ENCODE measurements around the gene MON2. TPM values are rescaled to one million over a fixed set of nuclear protein-coding genes. Genes with fewer than 3 reads are reported as not detected.
A peak's percentile ranks its signal among the peaks of the same experiment; 100 is the strongest.

Gene MON2
- total and polyA plus RNA-seq, 10 of the 15 experiments (the other 5 are each of a cell fraction or from before 2014, with no cell fraction given) = 5.4 to 34.3 (median 23.4) TPM

DNA sequence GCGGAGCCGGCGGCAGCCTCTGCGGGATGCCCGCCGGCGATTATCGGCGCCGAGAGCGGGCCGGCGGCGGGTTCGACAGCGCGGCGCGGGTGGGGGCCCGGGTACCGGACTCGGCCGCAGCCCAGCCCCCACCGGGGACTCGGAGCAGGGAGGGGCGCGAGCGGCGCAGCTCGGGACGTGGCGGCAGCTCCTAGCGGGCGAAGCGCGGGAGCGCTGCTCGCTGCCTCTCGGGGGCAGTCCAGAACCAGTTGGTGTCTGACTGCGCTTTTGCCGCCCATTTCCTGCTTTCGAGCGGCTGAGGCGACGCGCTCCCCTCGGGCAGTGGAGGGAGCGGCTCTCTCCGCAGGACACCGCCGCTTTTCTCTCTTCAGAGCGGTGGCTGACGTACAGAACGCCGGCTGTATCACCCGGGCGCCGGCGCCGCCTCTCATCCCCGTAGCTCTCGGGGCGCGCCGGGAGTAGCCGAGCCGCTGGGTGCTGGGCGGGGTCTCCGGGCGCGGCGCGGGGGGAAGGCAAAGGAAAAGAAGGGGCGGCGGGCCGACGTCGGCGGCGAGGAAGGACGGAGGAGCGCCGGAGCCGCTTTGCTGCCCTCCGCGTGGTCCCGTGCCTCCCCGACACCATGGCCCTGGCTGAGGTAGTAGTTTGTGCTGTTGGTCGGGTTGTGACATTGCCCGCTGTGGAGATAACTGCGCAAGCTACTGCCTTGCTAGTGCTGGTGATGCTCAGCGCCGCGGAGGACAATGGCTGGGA lies 136.6 kb downstream of the MON2 start (continued):
- TF ChIP-seq, protein P1, sequence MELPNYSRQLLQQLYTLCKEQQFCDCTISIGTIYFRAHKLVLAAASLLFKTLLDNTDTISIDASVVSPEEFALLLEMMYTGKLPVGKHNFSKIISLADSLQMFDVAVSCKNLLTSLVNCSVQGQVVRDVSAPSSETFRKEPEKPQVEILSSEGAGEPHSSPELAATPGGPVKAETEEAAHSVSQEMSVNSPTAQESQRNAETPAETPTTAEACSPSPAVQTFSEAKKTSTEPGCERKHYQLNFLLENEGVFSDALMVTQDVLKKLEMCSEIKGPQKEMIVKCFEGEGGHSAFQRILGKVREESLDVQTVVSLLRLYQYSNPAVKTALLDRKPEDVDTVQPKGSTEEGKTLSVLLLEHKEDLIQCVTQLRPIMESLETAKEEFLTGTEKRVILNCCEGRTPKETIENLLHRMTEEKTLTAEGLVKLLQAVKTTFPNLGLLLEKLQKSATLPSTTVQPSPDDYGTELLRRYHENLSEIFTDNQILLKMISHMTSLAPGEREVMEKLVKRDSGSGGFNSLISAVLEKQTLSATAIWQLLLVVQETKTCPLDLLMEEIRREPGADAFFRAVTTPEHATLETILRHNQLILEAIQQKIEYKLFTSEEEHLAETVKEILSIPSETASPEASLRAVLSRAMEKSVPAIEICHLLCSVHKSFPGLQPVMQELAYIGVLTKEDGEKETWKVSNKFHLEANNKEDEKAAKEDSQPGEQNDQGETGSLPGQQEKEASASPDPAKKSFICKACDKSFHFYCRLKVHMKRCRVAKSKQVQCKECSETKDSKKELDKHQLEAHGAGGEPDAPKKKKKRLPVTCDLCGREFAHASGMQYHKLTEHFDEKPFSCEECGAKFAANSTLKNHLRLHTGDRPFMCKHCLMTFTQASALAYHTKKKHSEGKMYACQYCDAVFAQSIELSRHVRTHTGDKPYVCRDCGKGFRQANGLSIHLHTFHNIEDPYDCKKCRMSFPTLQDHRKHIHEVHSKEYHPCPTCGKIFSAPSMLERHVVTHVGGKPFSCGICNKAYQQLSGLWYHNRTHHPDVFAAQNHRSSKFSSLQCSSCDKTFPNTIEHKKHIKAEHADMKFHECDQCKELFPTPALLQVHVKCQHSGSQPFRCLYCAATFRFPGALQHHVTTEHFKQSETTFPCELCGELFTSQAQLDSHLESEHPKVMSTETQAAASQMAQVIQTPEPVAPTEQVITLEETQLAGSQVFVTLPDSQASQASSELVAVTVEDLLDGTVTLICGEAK (IDR thresholded peaks at IDR 0.05; ENCODE audit: borderline replicate concordance) = no peak
- TF ChIP-seq, protein P2, sequence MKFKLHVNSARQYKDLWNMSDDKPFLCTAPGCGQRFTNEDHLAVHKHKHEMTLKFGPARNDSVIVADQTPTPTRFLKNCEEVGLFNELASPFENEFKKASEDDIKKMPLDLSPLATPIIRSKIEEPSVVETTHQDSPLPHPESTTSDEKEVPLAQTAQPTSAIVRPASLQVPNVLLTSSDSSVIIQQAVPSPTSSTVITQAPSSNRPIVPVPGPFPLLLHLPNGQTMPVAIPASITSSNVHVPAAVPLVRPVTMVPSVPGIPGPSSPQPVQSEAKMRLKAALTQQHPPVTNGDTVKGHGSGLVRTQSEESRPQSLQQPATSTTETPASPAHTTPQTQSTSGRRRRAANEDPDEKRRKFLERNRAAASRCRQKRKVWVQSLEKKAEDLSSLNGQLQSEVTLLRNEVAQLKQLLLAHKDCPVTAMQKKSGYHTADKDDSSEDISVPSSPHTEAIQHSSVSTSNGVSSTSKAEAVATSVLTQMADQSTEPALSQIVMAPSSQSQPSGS (IDR thresholded peaks at IDR 0.05; ENCODE audit: low read length) = no peak; the same call in 1 of the 2 replicates
- TF ChIP-seq HDGF (IDR thresholded peaks at IDR 0.05) (no peak), ZNF207 (IDR thresholded peaks at IDR 0.05; ENCODE audit: borderline replicate concordance) (no peak; the same call in 1 of the 2 replicates), JUND (IDR thresholded peaks at IDR 0.05; ENCODE audit: low read depth, low read length) (no peak), TCF3 (IDR thresholded peaks at IDR 0.05; ENCODE audit: borderline replicate concordance, insufficient read depth, low read depth, low read length) (0 out of 2 replicates have a peak, but pooled peaks have one; percentile 65), RFX5 (IDR thresholded peaks at IDR 0.05; ENCODE audit: low read depth, low read length) (no peak), HDAC6 (IDR thresholded peaks at IDR 0.05; ENCODE audit: unreplicated experiment) (peak; percentile 45), BRCA1 (IDR thresholded peaks at IDR 0.05; ENCODE audit: low read depth, low read length) (no peak), GATAD2B (conservative IDR thresholded peaks at IDR 0.05; ENCODE audit: low read depth) (peak; percentile 86), KLF5 (IDR thresholded peaks at IDR 0.05; ENCODE audit: partially characterized antibody) (no peak), CBX5 (IDR thresholded peaks at IDR 0.05; ENCODE audit: low read depth) (0 out of 2 replicates have a peak, but pooled peaks have one; percentile 23), BMI1 (IDR thresholded peaks at IDR 0.05; ENCODE audit: borderline replicate concordance) (no peak)
- TF ChIP-seq, protein P3, sequence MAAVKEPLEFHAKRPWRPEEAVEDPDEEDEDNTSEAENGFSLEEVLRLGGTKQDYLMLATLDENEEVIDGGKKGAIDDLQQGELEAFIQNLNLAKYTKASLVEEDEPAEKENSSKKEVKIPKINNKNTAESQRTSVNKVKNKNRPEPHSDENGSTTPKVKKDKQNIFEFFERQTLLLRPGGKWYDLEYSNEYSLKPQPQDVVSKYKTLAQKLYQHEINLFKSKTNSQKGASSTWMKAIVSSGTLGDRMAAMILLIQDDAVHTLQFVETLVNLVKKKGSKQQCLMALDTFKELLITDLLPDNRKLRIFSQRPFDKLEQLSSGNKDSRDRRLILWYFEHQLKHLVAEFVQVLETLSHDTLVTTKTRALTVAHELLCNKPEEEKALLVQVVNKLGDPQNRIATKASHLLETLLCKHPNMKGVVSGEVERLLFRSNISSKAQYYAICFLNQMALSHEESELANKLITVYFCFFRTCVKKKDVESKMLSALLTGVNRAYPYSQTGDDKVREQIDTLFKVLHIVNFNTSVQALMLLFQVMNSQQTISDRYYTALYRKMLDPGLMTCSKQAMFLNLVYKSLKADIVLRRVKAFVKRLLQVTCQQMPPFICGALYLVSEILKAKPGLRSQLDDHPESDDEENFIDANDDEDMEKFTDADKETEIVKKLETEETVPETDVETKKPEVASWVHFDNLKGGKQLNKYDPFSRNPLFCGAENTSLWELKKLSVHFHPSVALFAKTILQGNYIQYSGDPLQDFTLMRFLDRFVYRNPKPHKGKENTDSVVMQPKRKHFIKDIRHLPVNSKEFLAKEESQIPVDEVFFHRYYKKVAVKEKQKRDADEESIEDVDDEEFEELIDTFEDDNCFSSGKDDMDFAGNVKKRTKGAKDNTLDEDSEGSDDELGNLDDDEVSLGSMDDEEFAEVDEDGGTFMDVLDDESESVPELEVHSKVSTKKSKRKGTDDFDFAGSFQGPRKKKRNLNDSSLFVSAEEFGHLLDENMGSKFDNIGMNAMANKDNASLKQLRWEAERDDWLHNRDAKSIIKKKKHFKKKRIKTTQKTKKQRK (IDR thresholded peaks at IDR 0.05; ENCODE audit: low read depth, low read length) = no peak
- TF ChIP-seq, protein P4, sequence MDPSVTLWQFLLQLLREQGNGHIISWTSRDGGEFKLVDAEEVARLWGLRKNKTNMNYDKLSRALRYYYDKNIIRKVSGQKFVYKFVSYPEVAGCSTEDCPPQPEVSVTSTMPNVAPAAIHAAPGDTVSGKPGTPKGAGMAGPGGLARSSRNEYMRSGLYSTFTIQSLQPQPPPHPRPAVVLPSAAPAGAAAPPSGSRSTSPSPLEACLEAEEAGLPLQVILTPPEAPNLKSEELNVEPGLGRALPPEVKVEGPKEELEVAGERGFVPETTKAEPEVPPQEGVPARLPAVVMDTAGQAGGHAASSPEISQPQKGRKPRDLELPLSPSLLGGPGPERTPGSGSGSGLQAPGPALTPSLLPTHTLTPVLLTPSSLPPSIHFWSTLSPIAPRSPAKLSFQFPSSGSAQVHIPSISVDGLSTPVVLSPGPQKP (IDR thresholded peaks at IDR 0.05; ENCODE audit: low read depth, low read length) = no peak; the same call in 1 of the 2 replicates
